Spinal cord (tissue), 10 donors: ENCODE data around the gene LRRC53. TPM values are rescaled to one million over a fixed set of nuclear protein-coding genes. Genes with fewer than 3 reads are reported as not detected.

Experiments used
- DNase-seq, 6 donors: peaks; one replicate each; pipeline versions ENCODE4 v3.0.0 to v3.0.0-alpha.2; 2013 to 2015; ENCODE audit warnings: low spot score in 6 of 6, low read depth in 4 of 6
- H3K27ac ChIP-seq: one replicate; pipeline ENCODE4 v1.5.1; 2013; ENCODE audit warnings: low read depth, low read length, control low read depth
- H3K27me3 ChIP-seq: one replicate; pipeline ENCODE4 v1.6.1; 2013; ENCODE audit warnings: low read length; ENCODE audit not compliant: control insufficient read depth, insufficient read depth
- H3K36me3 ChIP-seq: one replicate; pipeline ENCODE4 v1.6.1; 2013; ENCODE audit warnings: low read length; ENCODE audit not compliant: control insufficient read depth, insufficient read depth
- H3K4me1 ChIP-seq: one replicate; pipeline ENCODE4 v1.6.1; 2013; ENCODE audit warnings: low read length; ENCODE audit not compliant: control insufficient read depth, insufficient read depth
- H3K4me3 ChIP-seq: one replicate; pipeline ENCODE4 v1.5.1; 2013; ENCODE audit warnings: low read depth, low read length, control low read depth
- H3K9me3 ChIP-seq: one replicate; pipeline ENCODE4 v1.6.1; 2013; ENCODE audit warnings: low read length; ENCODE audit not compliant: control insufficient read depth, insufficient read depth
- WGBS: methylation state at CpG from one replicate; pipeline ENCODE4 v1.1.5; 2013; ENCODE audit warnings: missing lambda C conversion rate; ENCODE audit not compliant: insufficient coverage; 5-methylcytosine and 5-hydroxymethylcytosine counted together
- polyA plus RNA-seq, 2 donors: library from polyadenylated mRNA; unstranded; fragments of 120-200 nt; gene quantifications; one replicate each; pipeline ENCODE4 v1.2.1, GENCODE V29; 2013; ENCODE audit not compliant: insufficient read length in 2 of 2
- total RNA-seq, 2 donors: library from RNA; depleted of rRNA in 1 of 2; stranded (reverse); fragments of 120-200 nt in 1 of 2; fragments of >200 nt in 1 of 2; gene quantifications; one replicate each; pipeline versions ENCODE4 v1.2.3 to v1.2.4, GENCODE V29; 2013 to 2014
- donor health status: healthy.

Gene LRRC53
- total and polyA plus RNA-seq, 4 donors, result 0.05 to 0.40 (median 0.06) TPM

DNA sequence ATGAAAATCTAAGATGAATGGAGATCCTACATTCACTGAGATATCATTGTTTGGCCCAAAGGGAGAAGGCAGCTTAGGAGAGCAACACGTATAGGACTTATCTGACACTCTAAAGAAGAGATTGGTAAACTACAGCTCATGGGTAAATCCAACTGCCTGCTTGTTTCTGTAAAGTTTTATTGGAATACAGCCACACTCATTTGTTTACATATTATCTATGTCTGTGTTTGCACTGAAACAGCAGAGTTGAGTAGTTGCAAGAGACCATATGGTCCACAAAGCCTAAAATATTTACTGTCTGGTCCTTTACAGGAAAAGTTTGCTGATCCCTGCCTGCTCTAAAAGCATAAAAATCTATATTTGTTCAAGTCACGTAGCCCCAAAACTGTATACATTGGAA, 14.3 kb upstream of the LRRC53 start:
- Histone ChIP-seq H3K4me1 (no peaks in the 10 kb centered on the region), H3K36me3 (no peaks in the 10 kb centered on the region), H3K27me3 (no peaks in the 10 kb centered on the region), H3K4me3 (no peak overlapping the region), H3K9me3 (no peaks in the 10 kb centered on the region), H3K27ac (no peak overlapping the region)
- no CpG with 5 or more reads among the region's 2 CpGs for WGBS
- DNase-seq, result no peak

DNA sequence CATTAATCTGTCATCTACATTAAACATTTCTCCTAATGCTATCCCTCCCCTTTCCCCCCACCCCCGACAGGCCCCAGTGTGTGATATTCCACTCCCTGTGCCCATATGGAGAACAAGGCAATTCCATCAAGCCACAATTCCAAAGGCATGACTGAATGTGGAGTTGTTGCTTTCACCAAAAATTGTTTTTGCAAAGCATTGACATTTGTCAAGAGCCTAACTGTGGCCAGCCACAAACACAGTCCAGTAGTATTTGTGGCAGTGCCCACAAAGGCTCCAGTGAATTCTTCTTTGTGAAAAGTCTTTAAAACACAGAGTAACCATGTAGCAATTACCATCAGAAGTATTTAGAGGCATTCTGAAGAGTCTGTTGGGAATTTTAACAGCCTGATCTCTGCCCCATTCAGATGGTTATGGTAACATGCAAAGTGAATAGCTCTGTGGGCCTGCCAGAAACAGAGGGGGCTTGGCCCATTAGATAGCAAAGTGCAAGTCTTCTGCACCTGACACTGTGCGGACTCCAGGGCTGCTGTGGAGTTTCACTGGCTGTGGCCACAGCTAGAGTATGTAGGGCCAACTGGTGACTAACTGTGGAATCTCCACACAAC, 11.6 kb upstream of the LRRC53 start:
- Histone ChIP-seq H3K27ac (no peak overlapping the region), H3K27me3 (no peaks in the 10 kb centered on the region), H3K4me3 (no peak overlapping the region), H3K36me3 (no peaks in the 10 kb centered on the region), H3K4me1 (no peaks in the 10 kb centered on the region), H3K9me3 (no peaks in the 10 kb centered on the region)
- DNase-seq, result no peak
- 76% methylated on average over 2 of the region's 2 CpGs for WGBS

DNA sequence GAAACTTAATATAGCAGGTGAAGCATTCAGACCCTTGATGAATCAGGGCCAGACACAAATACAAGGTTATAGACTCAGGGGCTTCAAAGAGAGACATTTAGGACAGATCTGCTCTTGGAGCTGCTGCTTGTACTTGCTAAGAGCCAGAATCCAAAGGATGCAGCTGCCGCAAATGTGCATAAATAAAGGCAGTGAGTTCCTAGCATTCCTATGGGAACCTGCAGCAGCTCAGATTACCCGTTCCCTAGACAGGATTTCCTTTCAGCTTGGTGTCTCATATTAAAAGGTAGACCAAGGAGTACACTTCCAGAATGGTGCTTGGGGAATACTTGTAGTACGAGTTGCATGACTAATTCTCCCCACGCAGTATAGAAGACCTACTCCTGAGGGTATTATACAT, 9.7 kb upstream of the LRRC53 start:
- no CpG with 5 or more reads among the region's 4 CpGs for WGBS
- H3K4me3 ChIP-seq, result no peak overlapping the region
- peak in 1 of 6 donors; percentile 85 for DNase-seq

DNA sequence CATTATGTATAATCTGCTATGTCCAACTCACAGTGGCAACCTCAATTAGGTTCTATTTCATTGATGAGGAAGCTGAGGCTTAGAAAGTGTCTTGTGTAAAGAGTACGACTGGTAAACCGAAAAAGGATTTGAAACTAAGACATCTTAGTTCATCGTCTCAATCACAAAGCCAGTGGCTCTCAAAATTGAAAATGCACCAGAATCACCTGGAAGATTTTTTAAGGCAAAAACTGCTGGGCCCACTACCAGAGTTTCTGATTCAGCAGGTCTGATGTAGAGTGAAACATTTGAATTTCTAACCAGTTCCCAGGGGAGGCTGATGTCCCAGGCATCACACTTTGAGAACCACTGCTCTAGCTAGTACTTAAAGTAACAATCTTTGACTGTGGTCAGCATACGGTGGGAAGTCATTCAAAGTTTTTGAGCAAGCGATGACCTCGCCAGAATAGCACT, 5.2 kb upstream of the LRRC53 start:
- Histone ChIP-seq H3K27me3 (no peaks in the 10 kb centered on the region), H3K27ac (no peak overlapping the region), H3K4me3 (no peak overlapping the region), H3K4me1 (no peaks in the 10 kb centered on the region), H3K36me3 (no peaks in the 10 kb centered on the region), H3K9me3 (no peaks in the 10 kb centered on the region)
- whole genome bisulfite sequencing, result 100% methylated on average over 3 of the region's 6 CpGs
- DNase-seq, result no peak

More for the DNA sequence above, 9.7 kb upstream of the LRRC53 start:
- H3K36me3 ChIP-seq, result no peaks in the 10 kb centered on the region
- no peaks in the 10 kb centered on the region for H3K9me3 ChIP-seq
- H3K27me3 ChIP-seq, result no peaks in the 10 kb centered on the region
- H3K4me1 ChIP-seq, result no peaks in the 10 kb centered on the region
- no peak overlapping the region for H3K27ac ChIP-seq

DNA sequence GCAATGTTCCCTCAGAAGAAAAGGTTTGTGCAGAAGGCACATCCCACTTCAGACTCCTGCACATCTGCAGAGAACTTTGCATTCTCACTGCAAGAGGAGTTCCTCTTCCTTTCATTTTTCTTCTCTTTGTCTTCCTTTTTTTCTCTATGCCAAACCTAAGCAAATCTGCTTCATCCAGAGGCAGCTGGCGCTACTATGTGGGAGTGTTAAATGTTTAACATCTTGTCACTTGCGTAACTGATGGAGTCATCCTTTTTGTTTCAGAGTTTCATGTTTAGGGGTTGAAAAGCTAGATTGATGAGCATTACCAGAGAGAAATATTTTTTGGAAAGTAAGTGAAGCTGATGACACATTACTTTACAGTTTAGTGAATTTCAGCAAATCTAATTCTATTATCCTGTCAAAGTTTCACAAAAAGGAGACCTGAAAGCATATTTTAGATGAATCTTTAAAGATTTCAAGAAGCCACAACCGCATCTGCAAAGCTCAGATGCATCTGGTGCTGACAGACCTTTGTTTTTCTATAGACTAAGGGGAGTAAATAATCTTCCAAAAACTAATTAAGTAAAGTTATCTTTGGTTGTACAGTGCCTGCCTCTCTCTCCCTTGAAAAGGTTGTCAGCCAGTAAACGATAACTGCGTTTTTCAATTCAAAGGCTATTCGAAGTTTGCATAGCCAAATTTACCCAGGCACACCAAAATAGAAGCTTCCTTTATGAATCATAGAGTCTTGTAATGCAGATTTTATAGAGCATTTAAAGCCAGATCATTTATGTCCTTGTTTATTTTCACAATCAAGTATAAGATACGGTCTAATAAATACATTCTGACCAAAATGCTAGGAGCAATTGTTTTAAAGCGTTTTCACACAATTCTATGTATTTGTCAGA, 1.2 kb upstream of the LRRC53 start:
- Histone ChIP-seq H3K4me1 (no peaks in the 10 kb centered on the region), H3K27me3 (no peaks in the 10 kb centered on the region), H3K4me3 (no peak overlapping the region), H3K36me3 (no peaks in the 10 kb centered on the region), H3K27ac (no peak overlapping the region), H3K9me3 (no peaks in the 10 kb centered on the region)
- DNase-seq, result peak in 1 of 6 donors; percentile 41
- WGBS, result no CpG with 5 or more reads among the region's 8 CpGs

DNA sequence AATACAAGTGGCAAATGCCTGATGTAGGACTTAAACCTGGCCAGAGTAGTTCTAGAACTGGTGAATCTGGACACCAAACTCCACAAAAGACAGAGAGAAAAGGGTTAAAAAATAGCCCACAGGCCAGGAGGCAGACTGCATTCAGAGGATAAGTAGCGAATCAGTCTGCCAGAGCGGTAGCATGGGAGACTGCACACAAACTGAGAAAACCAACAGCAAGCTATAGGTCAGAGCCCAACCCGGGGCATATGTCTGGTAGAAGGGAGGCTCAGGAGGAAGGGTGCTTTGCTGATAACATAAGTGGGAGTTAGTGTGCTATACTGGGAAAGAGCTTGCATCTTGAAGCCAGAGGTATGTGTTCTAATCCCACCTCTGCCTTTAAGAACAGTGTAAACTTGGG, 4.0 kb downstream of the LRRC53 start:
- H3K9me3 ChIP-seq, result no peaks in the 10 kb centered on the region
- H3K4me1 ChIP-seq, result peaks cover 5% of the 10 kb centered on the region
- no peaks in the 10 kb centered on the region for H3K36me3 ChIP-seq
- no peaks in the 10 kb centered on the region for H3K27me3 ChIP-seq
- peak in 2 of 6 donors; percentile 24 to 30 for DNase-seq
- WGBS, result 19% methylated on average over 3 of the region's 3 CpGs
- no peak overlapping the region for H3K4me3 ChIP-seq
- H3K27ac ChIP-seq, result no peak overlapping the region

DNA sequence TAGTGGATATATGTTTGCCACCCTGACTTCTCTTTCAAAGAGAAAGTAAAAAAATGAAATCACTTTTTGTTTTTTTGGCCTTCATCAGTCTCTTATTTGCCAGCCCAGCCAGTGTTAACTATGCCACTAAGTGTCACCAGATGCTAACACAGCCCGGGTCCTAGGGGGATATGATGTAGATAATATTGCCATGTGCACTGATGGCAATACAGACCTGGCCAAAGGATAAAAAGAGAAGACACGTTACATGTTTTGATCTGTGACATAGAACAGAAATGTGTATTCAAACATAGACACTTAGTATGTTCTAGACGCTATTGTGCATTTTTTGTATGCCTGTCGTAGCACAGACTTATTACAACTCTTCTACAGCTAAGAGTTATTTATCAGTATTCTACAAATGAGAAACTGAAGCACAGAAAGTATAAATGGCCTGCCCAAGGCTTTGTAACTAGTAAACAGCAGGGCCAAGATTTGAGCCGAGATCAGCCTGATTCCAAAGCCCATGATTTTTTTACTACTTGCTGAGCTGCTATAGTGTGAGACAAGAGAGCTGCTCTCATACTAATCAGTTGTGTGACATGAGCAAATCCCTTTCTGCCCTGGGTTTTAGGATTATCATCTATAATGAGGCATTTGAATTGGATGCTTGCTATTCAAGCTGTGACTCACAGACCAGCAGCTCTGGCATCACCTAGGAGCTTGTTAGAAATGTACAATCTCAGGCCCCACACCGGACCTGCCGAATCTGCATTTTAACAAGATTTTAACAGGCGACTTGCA, 6.3 kb downstream of the LRRC53 start:
- peak overlapping the region; percentile 16 for H3K27ac ChIP-seq
- no peaks in the 10 kb centered on the region for H3K36me3 ChIP-seq
- DNase-seq, result peak in 3 of 6 donors; percentile 15 to 81 (median 80)
- no peak overlapping the region for H3K4me3 ChIP-seq
- no peaks in the 10 kb centered on the region for H3K27me3 ChIP-seq
- H3K4me1 ChIP-seq, result peaks cover 5% of the 10 kb centered on the region
- H3K9me3 ChIP-seq, result no peaks in the 10 kb centered on the region
- WGBS, result no CpG with 5 or more reads among the region's 8 CpGs

DNA sequence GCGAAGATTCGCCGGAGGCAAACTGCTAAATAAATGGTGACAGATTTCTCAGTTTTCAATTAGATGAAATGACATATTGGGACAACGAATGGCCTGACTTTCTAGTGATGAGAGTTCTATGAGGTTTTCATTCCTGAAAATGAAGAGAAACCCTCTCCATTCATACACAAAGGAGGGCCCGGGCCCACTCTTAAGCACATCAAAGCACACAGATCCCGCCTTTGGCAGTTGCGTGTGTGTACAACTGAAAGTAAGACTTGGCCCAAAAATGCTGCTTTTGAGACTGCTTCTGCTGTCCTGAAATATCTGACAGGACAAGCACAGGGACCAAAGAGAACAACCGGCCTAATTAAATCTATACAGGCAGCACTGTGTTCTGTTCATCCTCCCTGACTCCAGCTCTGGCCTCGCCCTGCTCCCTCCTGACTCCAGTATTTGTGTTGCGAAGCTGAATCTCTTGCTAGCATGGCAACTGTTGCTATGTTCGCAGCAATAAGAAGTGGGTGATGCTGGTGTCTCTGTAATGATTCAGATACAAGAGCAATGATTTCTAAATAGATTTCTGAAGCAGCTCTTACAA, 7.4 kb downstream of the LRRC53 start:
- Histone ChIP-seq H3K27ac (peak overlapping the region; percentile 49), H3K4me3 (no peak overlapping the region), H3K9me3 (no peaks in the 10 kb centered on the region), H3K4me1 (peaks cover 5% of the 10 kb centered on the region), H3K36me3 (no peaks in the 10 kb centered on the region), H3K27me3 (no peaks in the 10 kb centered on the region)
- peak in 4 of 6 donors; percentile 65 to 96 (median 81) for DNase-seq
- 31% methylated on average over 2 of the region's 11 CpGs for WGBS
